Thyroid gland (tissue), 4 donors: Measurements from ENCODE around the gene DCXR. TPM values are rescaled to one million over a fixed set of nuclear protein-coding genes. Genes with fewer than 3 reads are reported as not detected.

ENCODE experiments used
- DNase-seq, 2 donors: peaks; one replicate each; pipeline ENCODE4 v3.0.0-alpha.2; 2019
- H3K27ac ChIP-seq, 3 donors: fragments of 200-600 bp; sonication (generic); 1 replicate in 2 of 3; 2 replicates in 1 of 3; pipeline ENCODE4 v1.5.1; 2016 to 2019; ENCODE audit warnings: mild to moderate bottlenecking in 1 of 3, moderate library complexity in 1 of 3
- H3K27me3 ChIP-seq: fragments of 200-600 bp; sonication (generic); one replicate; pipeline ENCODE4 v1.5.1; 2019
- H3K36me3 ChIP-seq, 2 donors: fragments of 200-600 bp; sonication (generic); one replicate each; pipeline ENCODE4 v1.5.1; 2016 to 2019
- H3K4me1 ChIP-seq, 2 donors: fragments of 200-600 bp; sonication (generic); one replicate each; pipeline ENCODE4 v1.5.1; 2017 to 2019
- H3K4me3 ChIP-seq, 3 donors: fragments of 200-600 bp; sonication (generic); replicated peaks in 1 of 3; 1 replicate in 2 of 3; 2 replicates in 1 of 3; pipeline ENCODE4 v1.5.1; 2016; ENCODE audit warnings: mild to moderate bottlenecking in 1 of 3
- H3K9me3 ChIP-seq: fragments of 200-600 bp; sonication (generic); one replicate; pipeline ENCODE4 v1.5.1; 2017
- CTCF ChIP-seq, 6 experiments: fragments of 200-600 bp in 3 of 6; fragments of 450-650 bp in 3 of 6; sonication (generic) in 3 of 6; IDR thresholded peaks; one replicate each; pipeline ENCODE4 v1.5.1; 2016 to 2019; ENCODE audit warnings: antibody characterized with exemption in 6 of 6, mild to moderate bottlenecking in 2 of 6, inconsistent platforms in 1 of 6, moderate library complexity in 1 of 6
- POLR2A ChIP-seq, 2 donors: fragments of 450-650 bp; IDR thresholded peaks; one replicate each; pipeline ENCODE4 v1.6.1; 2017; ENCODE audit warnings: antibody characterized with exemption in 2 of 2, mild to moderate bottlenecking in 2 of 2, moderate library complexity in 1 of 2
- WGBS, 2 donors: methylation state at CpG; one replicate each; pipeline ENCODE4 v1.1.5; 2017; 5-methylcytosine and 5-hydroxymethylcytosine counted together
- intact Hi-C: fragments of 100-400 bp; cut with DNase I; formaldehyde crosslinking; loops from one replicate; pipeline ENCODE4 v1.15.1; 2023
- total RNA-seq, 4 donors: library from RNA; depleted of rRNA; stranded (reverse); fragments of >200 nt; gene quantifications; one replicate each; pipeline ENCODE4 v1.2.3, GENCODE V29; 2016

The DCXR gene
- total RNA-seq, 4 donors from 2014 or later, result 88.6 to 161 (median 114) TPM

GRCh38 chr17:82077617-82078358 lies 40.3 kb upstream of the DCXR start:
- TF ChIP-seq POLR2A (IDR thresholded peaks at IDR 0.05) (no peak), CTCF (IDR thresholded peaks at IDR 0.05) (no peak)
- 71 to 85% methylated on average over 23 to 28 of the region's 28 CpGs for WGBS, 2 donors
- H3K4me3 ChIP-seq, result no peak overlapping the region
- peaks cover 13 to 36% of the 10 kb centered on the region in 2 donors for H3K36me3 ChIP-seq
- H3K27me3 ChIP-seq, result no peaks in the 10 kb centered on the region
- no peak overlapping the region for H3K27ac ChIP-seq
- DNase-seq, result no peak
- no peaks in the 10 kb centered on the region for H3K4me1 ChIP-seq
- no peaks in the 10 kb centered on the region for H3K9me3 ChIP-seq
- intact Hi-C loops, result no loop called here

GRCh38 chr17:82076785-82077591 lies 39.5 kb upstream of the DCXR start:
- no peaks in the 10 kb centered on the region for H3K27me3 ChIP-seq
- H3K36me3 ChIP-seq, result peaks cover 5 to 28% of the 10 kb centered on the region in 2 donors
- intact Hi-C loops, result no loop called here
- DNase-seq, result no peak
- WGBS, 2 donors, result 75 to 79% methylated on average over 13 to 18 of the region's 21 CpGs
- no peak overlapping the region for H3K4me3 ChIP-seq
- TF ChIP-seq POLR2A (IDR thresholded peaks at IDR 0.05) (no peak), CTCF (IDR thresholded peaks at IDR 0.05) (no peak)
- no peaks in the 10 kb centered on the region for H3K9me3 ChIP-seq
- no peaks in the 10 kb centered on the region for H3K4me1 ChIP-seq
- no peak overlapping the region for H3K27ac ChIP-seq

GRCh38 chr17:82076018-82076784 lies 38.7 kb upstream of the DCXR start:
- TF ChIP-seq POLR2A (IDR thresholded peaks at IDR 0.05) (no peak), CTCF (IDR thresholded peaks at IDR 0.05) (no peak)
- Histone ChIP-seq H3K36me3 (peaks cover 4 to 22% of the 10 kb centered on the region in 2 donors), H3K4me1 (no peaks in the 10 kb centered on the region), H3K27ac (no peak overlapping the region), H3K4me3 (no peak overlapping the region), H3K9me3 (no peaks in the 10 kb centered on the region), H3K27me3 (no peaks in the 10 kb centered on the region)
- intact Hi-C loops, result no loop called here
- WGBS, 2 donors, result 85 to 89% methylated on average over 25 of the region's 25 CpGs
- DNase-seq, result no peak

GRCh38 chr17:82073446-82073845 lies 35.9 kb upstream of the DCXR start:
- WGBS, 2 donors, result 73 to 78% methylated on average over 9 of the region's 9 CpGs
- no peaks in the 10 kb centered on the region for H3K36me3 ChIP-seq
- no peaks in the 10 kb centered on the region for H3K4me1 ChIP-seq
- H3K9me3 ChIP-seq, result no peaks in the 10 kb centered on the region
- no peak for DNase-seq
- no peak overlapping the region for H3K4me3 ChIP-seq
- intact Hi-C loops, result no loop called here
- no peaks in the 10 kb centered on the region for H3K27me3 ChIP-seq
- no peak overlapping the region for H3K27ac ChIP-seq
- TF ChIP-seq POLR2A (IDR thresholded peaks at IDR 0.05), result no peak

- no peaks in the 10 kb centered on the region for H3K36me3 ChIP-seq
- 86 to 92% methylated on average over 6 of the region's 6 CpGs for WGBS, 2 donors
- H3K27ac ChIP-seq, result no peak overlapping the region
- H3K27me3 ChIP-seq, result no peaks in the 10 kb centered on the region
- no peaks in the 10 kb centered on the region for H3K9me3 ChIP-seq
- intact Hi-C loops, result no loop called here
- H3K4me3 ChIP-seq, result no peak overlapping the region
- TF ChIP-seq POLR2A (IDR thresholded peaks at IDR 0.05) (no peak), CTCF (IDR thresholded peaks at IDR 0.05) (no peak)
- DNase-seq, result no peak
- H3K4me1 ChIP-seq, result no peaks in the 10 kb centered on the region
These were observed 35.3 kb upstream of the DCXR start for GRCh38 chr17:82072827-82073226.
